IMR-90 (cell line): Measurements from ENCODE around the gene PKD1L1. TPM values are rescaled to one million over a fixed set of nuclear protein-coding genes. Genes with fewer than 3 reads are reported as not detected.

Experiments
- ATAC-seq: fragments of 200-7000 bp; cut with Tn5 transposase; 2 replicates; pipeline ENCODE4 v1.9.1; 2020; ENCODE audit warnings: low read depth, mild to moderate bottlenecking, moderate library complexity
- BruUV-seq: library from RNA; stranded (reverse); fragments of 400-500 nt; replicated peaks from 2 replicates; lab custom pipeline; 2021; lab: Mats Ljungman, UMichigan
- CTCF ChIA-PET: fragments of 300-600 bp; formaldehyde crosslinking; extraction: SDS; loops from one replicate; lab custom pipeline; 2021; ENCODE audit warnings: antibody characterized with exemption; lab: Yijun Ruan, JAX
- POLR2A ChIA-PET: fragments of 300-600 bp; sonication (Branson Sonifier 250); formaldehyde crosslinking; loops from one replicate; lab custom pipeline; 2022; ENCODE audit warnings: antibody characterized with exemption; ENCODE audit not compliant: unreplicated experiment; lab: Charles Lee
- DNase-seq: peaks from one replicate; pipeline ENCODE4 v3.0.0; 2013
- H2AFZ ChIP-seq: replicated peaks from 2 replicates; pipeline ENCODE3; 2013; ENCODE audit warnings: low read length, mild to moderate bottlenecking; ENCODE audit not compliant: poor library complexity
- H2AK5ac ChIP-seq: 2 replicates; pipeline ENCODE4 v1.6.1; 2013; ENCODE audit warnings: low read depth, low read length, inconsistent platforms
- H2AK9ac ChIP-seq: replicated peaks from 2 replicates; pipeline ENCODE3; 2013; ENCODE audit warnings: mild to moderate bottlenecking, low read depth, low read length, moderate library complexity; ENCODE audit not compliant: poor library complexity
- H2BK120ac ChIP-seq: 2 replicates; pipeline ENCODE4 v1.6.1; 2013; ENCODE audit warnings: low read depth, low read length, inconsistent platforms
- H2BK15ac ChIP-seq: 3 replicates; pipeline ENCODE4 v1.6.1; 2013; ENCODE audit warnings: low read depth, low read length, inconsistent platforms
- H2BK20ac ChIP-seq: 2 replicates; pipeline ENCODE4 v1.6.1; 2013; ENCODE audit warnings: low read depth, mild to moderate bottlenecking, inconsistent platforms, low read length, moderate library complexity
- H2BK5ac ChIP-seq: 2 replicates; pipeline ENCODE4 v1.6.1; 2013; ENCODE audit warnings: mild to moderate bottlenecking, low read depth, low read length, inconsistent platforms; ENCODE audit not compliant: poor library complexity, severe bottlenecking
- H3K14ac ChIP-seq: replicated peaks from 2 replicates; pipeline ENCODE4 v1.6.1; 2013; ENCODE audit warnings: low read depth, low read length, inconsistent platforms
- H3K18ac ChIP-seq: 2 replicates; pipeline ENCODE4 v1.6.1; 2013; ENCODE audit warnings: low read depth, low read length, control low read depth
- H3K23ac ChIP-seq: 2 replicates; pipeline ENCODE4 v1.6.1; 2013; ENCODE audit warnings: low read depth, low read length, inconsistent platforms
- H3K27ac ChIP-seq: 2 replicates; pipeline ENCODE4 v1.5.1; 2013; ENCODE audit warnings: mild to moderate bottlenecking, control low read depth, low read length; ENCODE audit not compliant: insufficient read depth
- H3K27me3 ChIP-seq: 2 replicates; pipeline ENCODE4 v1.6.1; 2013; ENCODE audit warnings: low read length; ENCODE audit not compliant: control insufficient read depth, insufficient read depth
- H3K36me3 ChIP-seq: 2 replicates; pipeline ENCODE4 v1.6.1; 2013; ENCODE audit warnings: low read length, mixed read lengths; ENCODE audit not compliant: control insufficient read depth, insufficient read depth
- H3K4ac ChIP-seq: 2 replicates; pipeline ENCODE4 v1.6.1; 2013; ENCODE audit warnings: low read depth, low read length, inconsistent platforms
- H3K4me1 ChIP-seq: 2 replicates; pipeline ENCODE4 v1.6.1; 2013; ENCODE audit warnings: low read length, mixed read lengths; ENCODE audit not compliant: control insufficient read depth, insufficient read depth
- H3K4me2 ChIP-seq: 2 replicates; pipeline ENCODE4 v1.6.1; 2013; ENCODE audit warnings: low read depth, mild to moderate bottlenecking, control low read depth, low read length, moderate library complexity
- H3K4me3 ChIP-seq: 2 replicates; pipeline ENCODE4 v1.5.1; 2013; ENCODE audit warnings: low read depth, mild to moderate bottlenecking, control low read depth, low read length, moderate library complexity; ENCODE audit not compliant: insufficient read depth
- H3K56ac ChIP-seq: 2 replicates; pipeline ENCODE4 v1.6.1; 2013; ENCODE audit warnings: low read length, inconsistent platforms; ENCODE audit not compliant: insufficient read depth; ENCODE audit errors: extremely low read depth
- H3K79me1 ChIP-seq, 2 experiments: 2 replicates each; pipeline ENCODE4 v1.6.1; 2013; ENCODE audit warnings: low read length in 2 of 2, inconsistent platforms in 1 of 2, low read depth in 1 of 2
- H3K9ac ChIP-seq: 2 replicates; pipeline ENCODE4 v1.6.1; 2013; ENCODE audit warnings: low read depth, low read length, control low read depth
- H3K9me1 ChIP-seq: 2 replicates; pipeline ENCODE4 v1.6.1; 2013; ENCODE audit warnings: low read length, inconsistent platforms; ENCODE audit not compliant: insufficient read depth
- H3K9me3 ChIP-seq: 2 replicates; pipeline ENCODE4 v1.6.1; 2013; ENCODE audit warnings: low read length; ENCODE audit not compliant: control insufficient read depth, insufficient read depth
- H4K20me1 ChIP-seq: 2 replicates; pipeline ENCODE4 v1.6.1; 2013; ENCODE audit warnings: low read length, inconsistent platforms; ENCODE audit not compliant: insufficient read depth
- H4K5ac ChIP-seq: 2 replicates; pipeline ENCODE4 v1.6.1; 2013; ENCODE audit warnings: mild to moderate bottlenecking, low read depth, low read length, control low read depth
- H4K8ac ChIP-seq, 2 experiments: 2 replicates each; pipeline ENCODE4 v1.6.1; 2013; ENCODE audit warnings: low read depth in 2 of 2, low read length in 2 of 2, control low read depth in 1 of 2, inconsistent platforms in 1 of 2
- H4K91ac ChIP-seq: 2 replicates; pipeline ENCODE4 v1.6.1; 2013; ENCODE audit warnings: low read depth, low read length, inconsistent platforms; ENCODE audit not compliant: insufficient read depth
- WGBS, 2 experiments: methylation state at CpG; one replicate each; pipeline versions ENCODE4 v1.1.5 to v1.1.7; 2013; ENCODE audit warnings: missing lambda C conversion rate in 2 of 2; ENCODE audit not compliant: insufficient read length in 1 of 2; ENCODE audit errors: extremely low coverage in 2 of 2; 5-methylcytosine and 5-hydroxymethylcytosine counted together
- dilution Hi-C: fragments of 300-500 bp; cut with HindIII; formaldehyde crosslinking; loops from one replicate; pipeline ENCODE4 v1.14.3; 2018; ENCODE audit warnings: low sequenced_read_pairs; ENCODE audit not compliant: unreplicated experiment
- in situ Hi-C: fragments of 300-500 bp; cut with MboI; formaldehyde crosslinking; loops from 3 replicates; pipeline ENCODE4 v1.14.3; 2019; ENCODE audit warnings: low sequenced_read_pairs, inconsistent platforms, mixed read lengths
- intact Hi-C: fragments of 100-400 bp; cut with micrococcal nuclease; formaldehyde crosslinking; loops from 2 replicates; pipeline ENCODE4 v1.10.0; 2022
- polyA plus RNA-seq, 3 experiments: library from polyadenylated mRNA; depleted of rRNA; stranded (reverse); fragments of >200 nt; gene quantifications; 2 replicates each; pipeline ENCODE4 v1.2.3, GENCODE V29; 2012; ENCODE audit warnings: low replicate concordance in 1 of 3
- total RNA-seq: library from RNA; depleted of rRNA; stranded (reverse); fragments of >200 nt; gene quantifications from 2 replicates; pipeline ENCODE4 v1.2.3, GENCODE V29; 2012
- TF ChIP-seq, protein P1 (sequence below): fragments of 150-350 bp; IDR thresholded peaks from 2 replicates; pipeline ENCODE4 v1.6.1; 2017; ENCODE audit warnings: mild to moderate bottlenecking, antibody characterized with exemption, low read length, low read depth
- TF ChIP-seq, protein P2 (sequence below): conservative IDR thresholded peaks from 2 replicates; pipeline ENCODE4 v1.5.1; 2012; ENCODE audit warnings: mild to moderate bottlenecking, low read depth, low read length, improper control_type of control experiment

PKD1L1 gene
- total and polyA plus RNA-seq, 2 of the 4 experiments (the other 2 are of a cell fraction) = under 0.01 to 0.15 TPM

GRCh38 chr7:47988496-47989386, 40.5 kb upstream of the PKD1L1 start:
- H2BK15ac ChIP-seq = no peak overlapping the region
- H4K8ac ChIP-seq = no peak overlapping the region
- dilution Hi-C loops = loop anchor here (25.0 kb wide), 1 partner anchor 124 kb away; no protein-coding TSS in a partner anchor
- ATAC-seq (no peak), DNase-seq (peak; percentile 5)
- no peak overlapping the region for H3K4me2 ChIP-seq
- no peak overlapping the region for H2BK5ac ChIP-seq
- ChIA-PET POLR2A (no interaction called here), CTCF (interaction anchor here (0.8 to 1.8 kb wide), 6 partner anchors 10 to 169 kb away, joined by 3 to 8 read pairs (median 4); no protein-coding TSS in a partner anchor)
- no peaks in the 10 kb centered on the region; the same call in 1 of the 2 replicates for H3K4me1 ChIP-seq
- no peaks in the 10 kb centered on the region for H3K79me1 ChIP-seq
- BruUV-seq = no TSS peak
- H3K9me3 ChIP-seq = no peaks in the 10 kb centered on the region
- no peak overlapping the region for H3K27ac ChIP-seq
- H3K9ac ChIP-seq = no peak overlapping the region
- H4K20me1 ChIP-seq = no peaks in the 10 kb centered on the region
- no peaks in the 10 kb centered on the region for H3K9me1 ChIP-seq
- no peak overlapping the region for H3K4me3 ChIP-seq
- H2AK5ac ChIP-seq = no peak overlapping the region
- in situ Hi-C loops = loop anchor here (10.0 kb wide), 1 partner anchor 106 kb away; no protein-coding TSS in a partner anchor
- no peak overlapping the region for H2BK20ac ChIP-seq
- H3K18ac ChIP-seq = no peak overlapping the region
- intact Hi-C loops = no loop called here
- WGBS, 2 experiments = 20% methylated on average over 1 of the region's 8 CpGs; no CpG with 5 or more reads in 1 of the 2 experiments
- H3K4ac ChIP-seq = no peak overlapping the region
- no peaks in the 10 kb centered on the region for H3K36me3 ChIP-seq
- H2BK120ac ChIP-seq = no peak overlapping the region
- no peak overlapping the region for H3K14ac ChIP-seq
- no peak overlapping the region for H3K23ac ChIP-seq
- H2AFZ ChIP-seq = no peak overlapping the region
- TF ChIP-seq, protein P1, sequence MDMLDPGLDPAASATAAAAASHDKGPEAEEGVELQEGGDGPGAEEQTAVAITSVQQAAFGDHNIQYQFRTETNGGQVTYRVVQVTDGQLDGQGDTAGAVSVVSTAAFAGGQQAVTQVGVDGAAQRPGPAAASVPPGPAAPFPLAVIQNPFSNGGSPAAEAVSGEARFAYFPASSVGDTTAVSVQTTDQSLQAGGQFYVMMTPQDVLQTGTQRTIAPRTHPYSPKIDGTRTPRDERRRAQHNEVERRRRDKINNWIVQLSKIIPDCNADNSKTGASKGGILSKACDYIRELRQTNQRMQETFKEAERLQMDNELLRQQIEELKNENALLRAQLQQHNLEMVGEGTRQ = no peak
- TF ChIP-seq, protein P2, sequence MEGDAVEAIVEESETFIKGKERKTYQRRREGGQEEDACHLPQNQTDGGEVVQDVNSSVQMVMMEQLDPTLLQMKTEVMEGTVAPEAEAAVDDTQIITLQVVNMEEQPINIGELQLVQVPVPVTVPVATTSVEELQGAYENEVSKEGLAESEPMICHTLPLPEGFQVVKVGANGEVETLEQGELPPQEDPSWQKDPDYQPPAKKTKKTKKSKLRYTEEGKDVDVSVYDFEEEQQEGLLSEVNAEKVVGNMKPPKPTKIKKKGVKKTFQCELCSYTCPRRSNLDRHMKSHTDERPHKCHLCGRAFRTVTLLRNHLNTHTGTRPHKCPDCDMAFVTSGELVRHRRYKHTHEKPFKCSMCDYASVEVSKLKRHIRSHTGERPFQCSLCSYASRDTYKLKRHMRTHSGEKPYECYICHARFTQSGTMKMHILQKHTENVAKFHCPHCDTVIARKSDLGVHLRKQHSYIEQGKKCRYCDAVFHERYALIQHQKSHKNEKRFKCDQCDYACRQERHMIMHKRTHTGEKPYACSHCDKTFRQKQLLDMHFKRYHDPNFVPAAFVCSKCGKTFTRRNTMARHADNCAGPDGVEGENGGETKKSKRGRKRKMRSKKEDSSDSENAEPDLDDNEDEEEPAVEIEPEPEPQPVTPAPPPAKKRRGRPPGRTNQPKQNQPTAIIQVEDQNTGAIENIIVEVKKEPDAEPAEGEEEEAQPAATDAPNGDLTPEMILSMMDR = peak; percentile 34
- no peaks in the 10 kb centered on the region; the same call in 1 of the 2 replicates for H3K27me3 ChIP-seq
- no peak overlapping the region for H2AK9ac ChIP-seq
- H3K56ac ChIP-seq = no peak overlapping the region
- H4K91ac ChIP-seq = no peak overlapping the region
- H4K5ac ChIP-seq = no peak overlapping the region
